Measurements from ENCODE around the gene PAGE2.

DNA sequence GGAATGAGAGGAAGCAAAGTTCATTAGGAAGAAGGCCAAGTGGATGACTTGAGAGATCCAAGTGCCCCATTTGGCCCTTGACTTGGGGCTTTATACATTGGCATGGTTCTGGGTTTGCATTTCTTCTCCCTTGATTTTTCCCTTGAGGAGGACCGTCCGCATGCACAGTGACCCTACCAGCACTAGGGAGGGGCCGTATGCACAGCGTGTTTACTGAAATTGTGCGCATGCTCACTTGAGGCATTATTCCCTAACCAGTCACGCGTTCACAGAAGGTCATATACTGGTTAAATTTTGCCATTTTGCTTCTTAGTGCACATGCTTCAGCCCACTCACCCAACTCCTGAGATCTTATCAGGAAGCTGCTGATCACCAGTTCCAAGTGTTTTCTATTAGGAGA, 35.1 kb downstream of the PAGE2 start:
- TF ChIP-seq PAX5 (IDR thresholded peaks at IDR 0.05; ENCODE audit: insufficient read depth, low read length, severe bottlenecking) (no peak), SPI1 (IDR thresholded peaks at IDR 0.05; ENCODE audit: low read depth, low read length) (no peak), POLR2AphosphoS5 (IDR thresholded peaks at IDR 0.05; ENCODE audit: low read depth, low read length) (no peak), POLR2A (IDR thresholded peaks at IDR 0.05; ENCODE audit: low read depth, low read length) (no peak), TAF1 (IDR thresholded peaks at IDR 0.05; ENCODE audit: low read depth, low read length) (no peak)

Data from GM12891 (cell line).